GM23338 (cell line): ENCODE measurements around the gene TPP2. TPM values are rescaled to one million over a fixed set of nuclear protein-coding genes. Genes with fewer than 3 reads are reported as not detected.

Experiments
- ATAC-seq: fragments of 200-7000 bp; cut with Tn5 transposase; 3 replicates; pipeline ENCODE4 v1.9.1; 2020
- DNase-seq: peaks from one replicate; pipeline ENCODE4 v3.0.0-alpha.2; 2015; ENCODE audit warnings: low spot score
- H2AFZ ChIP-seq: fragments of 200-600 bp; sonication (generic); 2 replicates; pipeline ENCODE4 v1.8.0; 2016; ENCODE audit warnings: antibody characterized with exemption, mild to moderate bottlenecking, moderate library complexity
- H3F3A ChIP-seq: fragments of 200-600 bp; sonication (generic); replicated peaks from 2 replicates; pipeline ENCODE4 v1.8.0; 2017; ENCODE audit warnings: antibody characterized with exemption, mixed run types, low read depth
- H3K27ac ChIP-seq: fragments of 200-600 bp; sonication (generic); 2 replicates; pipeline ENCODE4 v1.6.1; 2016; ENCODE audit warnings: low read depth
- H3K27me3 ChIP-seq: fragments of 200-600 bp; sonication (generic); 2 replicates; pipeline ENCODE4 v1.8.0; 2016; ENCODE audit warnings: mild to moderate bottlenecking, mixed run types, moderate library complexity; ENCODE audit not compliant: insufficient read depth
- H3K36me3 ChIP-seq: fragments of 200-600 bp; sonication (generic); 2 replicates; pipeline ENCODE4 v1.8.0; 2016; ENCODE audit warnings: mild to moderate bottlenecking; ENCODE audit not compliant: insufficient read depth
- H3K4me1 ChIP-seq: fragments of 200-600 bp; sonication (generic); 2 replicates; pipeline ENCODE4 v1.8.0; 2016; ENCODE audit warnings: mild to moderate bottlenecking, moderate library complexity; ENCODE audit not compliant: insufficient read depth
- H3K4me2 ChIP-seq: fragments of 200-600 bp; sonication (generic); 2 replicates; pipeline ENCODE4 v1.7.1; 2017; ENCODE audit warnings: mixed run types
- H3K4me3 ChIP-seq: fragments of 200-600 bp; sonication (generic); 2 replicates; pipeline ENCODE4 v1.6.1; 2016; ENCODE audit warnings: mixed run types
- H3K79me2 ChIP-seq: fragments of 200-600 bp; sonication (generic); replicated peaks from 2 replicates; pipeline ENCODE4 v1.8.0; 2017; ENCODE audit warnings: mild to moderate bottlenecking; ENCODE audit not compliant: insufficient read depth
- H3K9me2 ChIP-seq: fragments of 200-600 bp; sonication (generic); 2 replicates; pipeline ENCODE4 v1.8.0; 2017; ENCODE audit not compliant: insufficient read depth
- H4K20me1 ChIP-seq: fragments of 200-600 bp; sonication (generic); replicated peaks from 2 replicates; pipeline ENCODE4 v1.8.0; 2017; ENCODE audit warnings: mild to moderate bottlenecking; ENCODE audit not compliant: insufficient read depth
- H3K27ac Mint-ChIP-seq: 2 replicates; pipeline ENCODE4 v1.8.0; 2020; ENCODE audit warnings: inconsistent platforms, mild to moderate bottlenecking, moderate library complexity, mixed read lengths
- H3K27me3 Mint-ChIP-seq: 3 replicates; pipeline ENCODE4 v1.8.0; 2022; ENCODE audit warnings: low read depth, mild to moderate bottlenecking, moderate library complexity, mixed read lengths, inconsistent platforms; ENCODE audit not compliant: insufficient read depth, poor library complexity
- H3K36me3 Mint-ChIP-seq: 3 replicates; pipeline ENCODE4 v1.8.0; 2021; ENCODE audit warnings: low read depth, mild to moderate bottlenecking, inconsistent platforms, moderate library complexity, mixed read lengths
- H3K4me1 Mint-ChIP-seq: 3 replicates; pipeline ENCODE4 v1.8.0; 2020; ENCODE audit warnings: mild to moderate bottlenecking, inconsistent platforms, mixed read lengths
- H3K4me3 Mint-ChIP-seq: 3 replicates; pipeline ENCODE4 v1.8.0; 2021; ENCODE audit warnings: moderate library complexity, mild to moderate bottlenecking, inconsistent platforms, mixed read lengths
- H3K9me3 Mint-ChIP-seq: 3 replicates; pipeline ENCODE4 v1.8.0; 2020; ENCODE audit warnings: moderate library complexity, mild to moderate bottlenecking, inconsistent platforms, mixed read lengths
- CREB1 ChIP-seq: fragments of 250-450 bp; sonication (Bioruptor Pico); IDR thresholded peaks from 2 replicates; pipeline ENCODE4 v1.5.0; 2020; ENCODE audit warnings: low read depth, mild to moderate bottlenecking, moderate library complexity
- ETS1 ChIP-seq: IDR thresholded peaks from 2 replicates; pipeline ENCODE4 v1.6.1; 2016; ENCODE audit warnings: antibody characterized with exemption
- EZH2 ChIP-seq: fragments of 200-600 bp; sonication (generic); IDR thresholded peaks from one replicate; pipeline ENCODE4 v1.8.0; 2017; ENCODE audit warnings: antibody characterized with exemption, mild to moderate bottlenecking, low read depth; ENCODE audit not compliant: unreplicated experiment
- EZH2phosphoT487 ChIP-seq: fragments of 200-600 bp; sonication (generic); IDR thresholded peaks from one replicate; pipeline ENCODE4 v1.8.1; 2018; ENCODE audit warnings: antibody characterized with exemption; ENCODE audit not compliant: unreplicated experiment
- JUNB ChIP-seq: IDR thresholded peaks from one replicate; pipeline ENCODE4 v1.6.1; 2016; ENCODE audit warnings: antibody characterized with exemption; ENCODE audit not compliant: unreplicated experiment
- NANOG ChIP-seq: IDR thresholded peaks from 2 replicates; pipeline ENCODE4 v1.6.1; 2016; ENCODE audit warnings: antibody characterized with exemption, borderline replicate concordance
- POLR2AphosphoS5 ChIP-seq: IDR thresholded peaks from 2 replicates; pipeline ENCODE4 v1.6.1; 2016; ENCODE audit warnings: antibody characterized with exemption, low read depth
- STAT1 ChIP-seq: IDR thresholded peaks from one replicate; pipeline ENCODE4 v1.6.1; 2016; ENCODE audit warnings: antibody characterized with exemption; ENCODE audit not compliant: unreplicated experiment
- ZNF114 ChIP-seq: fragments of 250-450 bp; sonication (Bioruptor Pico); IDR thresholded peaks from 2 replicates; pipeline ENCODE4 v1.5.0; 2020; ENCODE audit warnings: mild to moderate bottlenecking, moderate library complexity
- ZNF331 ChIP-seq: fragments of 250-450 bp; sonication (Bioruptor Pico); IDR thresholded peaks from 2 replicates; pipeline ENCODE4 v1.5.0; 2020; ENCODE audit warnings: low read depth, mild to moderate bottlenecking, moderate library complexity
- polyA plus RNA-seq: library from polyadenylated mRNA; unstranded; fragments of >200 nt; fragmentation: Nextera tagmentation; extraction: Ambion mirVana; gene quantifications from 2 replicates; pipeline ENCODE4 v1.2.1, GENCODE V29; 2016
- total RNA-seq: library from RNA; depleted of rRNA; stranded (reverse); fragments of >200 nt; shearing (Covaris generic); gene quantifications from 2 replicates; pipeline ENCODE4 v1.2.3, GENCODE V29; 2014
- TF ChIP-seq, protein P1 (sequence below): IDR thresholded peaks from one replicate; pipeline ENCODE4 v1.6.1; 2018; ENCODE audit warnings: antibody characterized with exemption; ENCODE audit not compliant: unreplicated experiment
- TF ChIP-seq, protein P2 (sequence below), 2 experiments: fragments of 200-600 bp in 1 of 2; sonication (generic) in 1 of 2; conservative IDR thresholded peaks; 2 replicates each; pipeline versions ENCODE4 v1.5.1 to v1.6.1; 2016 to 2017; ENCODE audit warnings: antibody characterized with exemption in 2 of 2, low read depth in 2 of 2, mild to moderate bottlenecking in 2 of 2, moderate library complexity in 1 of 2
- TF ChIP-seq, protein P3 (sequence below): fragments of 250-450 bp; sonication (Bioruptor Pico); IDR thresholded peaks from 2 replicates; pipeline ENCODE4 v1.5.0; 2020; ENCODE audit warnings: mild to moderate bottlenecking, moderate library complexity

The TPP2 gene
- total and polyA plus RNA-seq, 2 experiments from 2014 or later, result 56.6 to 111 TPM

DNA sequence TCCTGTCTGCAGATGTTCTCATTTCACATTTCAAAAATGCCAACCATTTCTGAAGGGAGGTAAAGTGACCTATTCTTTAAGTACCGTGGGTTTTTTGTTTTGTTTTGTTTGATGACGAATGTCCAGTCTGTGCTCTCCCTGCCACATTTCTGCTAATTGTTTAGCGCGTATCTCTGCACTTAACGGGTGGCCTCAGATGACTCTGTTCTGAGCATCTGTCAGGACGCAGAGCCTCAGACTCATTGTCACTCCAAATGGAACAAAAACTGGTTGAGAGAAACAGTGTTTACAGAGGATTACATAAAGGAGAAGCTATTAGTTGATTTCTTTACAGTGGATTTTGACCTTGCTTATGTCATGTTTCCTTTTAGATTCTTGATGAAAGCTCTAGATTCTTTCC lies 23.7 kb downstream of the TPP2 start:
- Histone ChIP-seq H3K36me3 (peaks cover 75% of the 10 kb centered on the region), H3F3A (no peaks in the 10 kb centered on the region), H3K27me3 (no peaks in the 10 kb centered on the region), H3K79me2 (peaks cover 15% of the 10 kb centered on the region; the same call in 1 of the 2 replicates), H3K4me2 (no peak overlapping the region), H3K9me2 (no peaks in the 10 kb centered on the region), H3K4me1 (no peaks in the 10 kb centered on the region), H3K27ac (no peak overlapping the region), H3K4me3 (no peak overlapping the region), H4K20me1 (peaks cover 4% of the 10 kb centered on the region; the same call in 1 of the 2 replicates), H2AFZ (no peak overlapping the region)
- Mint-ChIP-seq H3K36me3 (peaks cover 61% of the 10 kb centered on the region), H3K9me3 (no peaks in the 10 kb centered on the region), H3K4me3 (no peak overlapping the region), H3K27ac (no peak overlapping the region), H3K4me1 (no peaks in the 10 kb centered on the region), H3K27me3 (peaks cover 2% of the 10 kb centered on the region)
- TF ChIP-seq EZH2phosphoT487 (no peak), NANOG (no peak), EZH2 (no peak), ZNF331 (CRISPR knock-in tag) (no peak), POLR2AphosphoS5 (no peak), ZNF114 (CRISPR knock-in tag) (no peak), ETS1 (no peak), STAT1 (no peak), JUNB (no peak), CREB1 (CRISPR knock-in tag) (no peak)
- TF ChIP-seq, protein P1, sequence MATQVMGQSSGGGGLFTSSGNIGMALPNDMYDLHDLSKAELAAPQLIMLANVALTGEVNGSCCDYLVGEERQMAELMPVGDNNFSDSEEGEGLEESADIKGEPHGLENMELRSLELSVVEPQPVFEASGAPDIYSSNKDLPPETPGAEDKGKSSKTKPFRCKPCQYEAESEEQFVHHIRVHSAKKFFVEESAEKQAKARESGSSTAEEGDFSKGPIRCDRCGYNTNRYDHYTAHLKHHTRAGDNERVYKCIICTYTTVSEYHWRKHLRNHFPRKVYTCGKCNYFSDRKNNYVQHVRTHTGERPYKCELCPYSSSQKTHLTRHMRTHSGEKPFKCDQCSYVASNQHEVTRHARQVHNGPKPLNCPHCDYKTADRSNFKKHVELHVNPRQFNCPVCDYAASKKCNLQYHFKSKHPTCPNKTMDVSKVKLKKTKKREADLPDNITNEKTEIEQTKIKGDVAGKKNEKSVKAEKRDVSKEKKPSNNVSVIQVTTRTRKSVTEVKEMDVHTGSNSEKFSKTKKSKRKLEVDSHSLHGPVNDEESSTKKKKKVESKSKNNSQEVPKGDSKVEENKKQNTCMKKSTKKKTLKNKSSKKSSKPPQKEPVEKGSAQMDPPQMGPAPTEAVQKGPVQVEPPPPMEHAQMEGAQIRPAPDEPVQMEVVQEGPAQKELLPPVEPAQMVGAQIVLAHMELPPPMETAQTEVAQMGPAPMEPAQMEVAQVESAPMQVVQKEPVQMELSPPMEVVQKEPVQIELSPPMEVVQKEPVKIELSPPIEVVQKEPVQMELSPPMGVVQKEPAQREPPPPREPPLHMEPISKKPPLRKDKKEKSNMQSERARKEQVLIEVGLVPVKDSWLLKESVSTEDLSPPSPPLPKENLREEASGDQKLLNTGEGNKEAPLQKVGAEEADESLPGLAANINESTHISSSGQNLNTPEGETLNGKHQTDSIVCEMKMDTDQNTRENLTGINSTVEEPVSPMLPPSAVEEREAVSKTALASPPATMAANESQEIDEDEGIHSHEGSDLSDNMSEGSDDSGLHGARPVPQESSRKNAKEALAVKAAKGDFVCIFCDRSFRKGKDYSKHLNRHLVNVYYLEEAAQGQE, result no peak
- TF ChIP-seq, protein P2, sequence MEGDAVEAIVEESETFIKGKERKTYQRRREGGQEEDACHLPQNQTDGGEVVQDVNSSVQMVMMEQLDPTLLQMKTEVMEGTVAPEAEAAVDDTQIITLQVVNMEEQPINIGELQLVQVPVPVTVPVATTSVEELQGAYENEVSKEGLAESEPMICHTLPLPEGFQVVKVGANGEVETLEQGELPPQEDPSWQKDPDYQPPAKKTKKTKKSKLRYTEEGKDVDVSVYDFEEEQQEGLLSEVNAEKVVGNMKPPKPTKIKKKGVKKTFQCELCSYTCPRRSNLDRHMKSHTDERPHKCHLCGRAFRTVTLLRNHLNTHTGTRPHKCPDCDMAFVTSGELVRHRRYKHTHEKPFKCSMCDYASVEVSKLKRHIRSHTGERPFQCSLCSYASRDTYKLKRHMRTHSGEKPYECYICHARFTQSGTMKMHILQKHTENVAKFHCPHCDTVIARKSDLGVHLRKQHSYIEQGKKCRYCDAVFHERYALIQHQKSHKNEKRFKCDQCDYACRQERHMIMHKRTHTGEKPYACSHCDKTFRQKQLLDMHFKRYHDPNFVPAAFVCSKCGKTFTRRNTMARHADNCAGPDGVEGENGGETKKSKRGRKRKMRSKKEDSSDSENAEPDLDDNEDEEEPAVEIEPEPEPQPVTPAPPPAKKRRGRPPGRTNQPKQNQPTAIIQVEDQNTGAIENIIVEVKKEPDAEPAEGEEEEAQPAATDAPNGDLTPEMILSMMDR (conservative IDR thresholded peaks at IDR 0.05; ENCODE audit: low read depth in 2 of 2), result no peak
- TF ChIP-seq, protein P3, sequence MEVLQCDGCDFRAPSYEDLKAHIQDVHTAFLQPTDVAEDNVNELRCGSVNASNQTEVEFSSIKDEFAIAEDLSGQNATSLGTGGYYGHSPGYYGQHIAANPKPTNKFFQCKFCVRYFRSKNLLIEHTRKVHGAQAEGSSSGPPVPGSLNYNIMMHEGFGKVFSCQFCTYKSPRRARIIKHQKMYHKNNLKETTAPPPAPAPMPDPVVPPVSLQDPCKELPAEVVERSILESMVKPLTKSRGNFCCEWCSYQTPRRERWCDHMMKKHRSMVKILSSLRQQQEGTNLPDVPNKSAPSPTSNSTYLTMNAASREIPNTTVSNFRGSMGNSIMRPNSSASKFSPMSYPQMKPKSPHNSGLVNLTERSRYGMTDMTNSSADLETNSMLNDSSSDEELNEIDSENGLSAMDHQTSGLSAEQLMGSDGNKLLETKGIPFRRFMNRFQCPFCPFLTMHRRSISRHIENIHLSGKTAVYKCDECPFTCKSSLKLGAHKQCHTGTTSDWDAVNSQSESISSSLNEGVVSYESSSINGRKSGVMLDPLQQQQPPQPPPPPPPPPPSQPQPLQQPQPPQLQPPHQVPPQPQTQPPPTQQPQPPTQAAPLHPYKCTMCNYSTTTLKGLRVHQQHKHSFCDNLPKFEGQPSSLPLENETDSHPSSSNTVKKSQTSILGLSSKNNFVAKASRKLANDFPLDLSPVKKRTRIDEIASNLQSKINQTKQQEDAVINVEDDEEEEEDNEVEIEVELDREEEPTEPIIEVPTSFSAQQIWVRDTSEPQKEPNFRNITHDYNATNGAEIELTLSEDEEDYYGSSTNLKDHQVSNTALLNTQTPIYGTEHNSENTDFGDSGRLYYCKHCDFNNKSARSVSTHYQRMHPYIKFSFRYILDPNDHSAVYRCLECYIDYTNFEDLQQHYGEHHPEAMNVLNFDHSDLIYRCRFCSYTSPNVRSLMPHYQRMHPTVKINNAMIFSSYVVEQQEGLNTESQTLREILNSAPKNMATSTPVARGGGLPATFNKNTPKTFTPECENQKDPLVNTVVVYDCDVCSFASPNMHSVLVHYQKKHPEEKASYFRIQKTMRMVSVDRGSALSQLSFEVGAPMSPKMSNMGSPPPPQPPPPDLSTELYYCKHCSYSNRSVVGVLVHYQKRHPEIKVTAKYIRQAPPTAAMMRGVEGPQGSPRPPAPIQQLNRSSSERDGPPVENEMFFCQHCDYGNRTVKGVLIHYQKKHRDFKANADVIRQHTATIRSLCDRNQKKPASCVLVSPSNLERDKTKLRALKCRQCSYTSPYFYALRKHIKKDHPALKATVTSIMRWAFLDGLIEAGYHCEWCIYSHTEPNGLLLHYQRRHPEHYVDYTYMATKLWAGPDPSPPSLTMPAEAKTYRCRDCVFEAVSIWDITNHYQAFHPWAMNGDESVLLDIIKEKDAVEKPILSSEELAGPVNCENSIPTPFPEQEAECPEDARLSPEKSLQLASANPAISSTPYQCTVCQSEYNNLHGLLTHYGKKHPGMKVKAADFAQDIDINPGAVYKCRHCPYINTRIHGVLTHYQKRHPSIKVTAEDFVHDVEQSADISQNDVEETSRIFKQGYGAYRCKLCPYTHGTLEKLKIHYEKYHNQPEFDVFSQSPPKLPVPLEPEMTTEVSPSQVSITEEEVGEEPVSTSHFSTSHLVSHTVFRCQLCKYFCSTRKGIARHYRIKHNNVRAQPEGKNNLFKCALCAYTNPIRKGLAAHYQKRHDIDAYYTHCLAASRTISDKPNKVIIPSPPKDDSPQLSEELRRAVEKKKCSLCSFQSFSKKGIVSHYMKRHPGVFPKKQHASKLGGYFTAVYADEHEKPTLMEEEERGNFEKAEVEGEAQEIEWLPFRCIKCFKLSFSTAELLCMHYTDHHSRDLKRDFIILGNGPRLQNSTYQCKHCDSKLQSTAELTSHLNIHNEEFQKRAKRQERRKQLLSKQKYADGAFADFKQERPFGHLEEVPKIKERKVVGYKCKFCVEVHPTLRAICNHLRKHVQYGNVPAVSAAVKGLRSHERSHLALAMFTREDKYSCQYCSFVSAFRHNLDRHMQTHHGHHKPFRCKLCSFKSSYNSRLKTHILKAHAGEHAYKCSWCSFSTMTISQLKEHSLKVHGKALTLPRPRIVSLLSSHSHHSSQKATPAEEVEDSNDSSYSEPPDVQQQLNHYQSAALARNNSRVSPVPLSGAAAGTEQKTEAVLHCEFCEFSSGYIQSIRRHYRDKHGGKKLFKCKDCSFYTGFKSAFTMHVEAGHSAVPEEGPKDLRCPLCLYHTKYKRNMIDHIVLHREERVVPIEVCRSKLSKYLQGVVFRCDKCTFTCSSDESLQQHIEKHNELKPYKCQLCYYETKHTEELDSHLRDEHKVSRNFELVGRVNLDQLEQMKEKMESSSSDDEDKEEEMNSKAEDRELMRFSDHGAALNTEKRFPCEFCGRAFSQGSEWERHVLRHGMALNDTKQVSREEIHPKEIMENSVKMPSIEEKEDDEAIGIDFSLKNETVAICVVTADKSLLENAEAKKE (CRISPR knock-in tag), result no peak
- DNase-seq, result no peak
- ATAC-seq, result no peak
